DND-41 (cell line): ENCODE measurements around the gene DRGX.

Experiments
- EZH2 ChIP-seq: IDR thresholded peaks from 3 replicates; pipeline ENCODE4 v1.6.1; 2012; ENCODE audit warnings: borderline replicate concordance, low read depth, mild to moderate bottlenecking, moderate library complexity, low read length, inconsistent platforms; ENCODE audit not compliant: severe bottlenecking
- TF ChIP-seq, protein P1 (sequence below): IDR thresholded peaks from 2 replicates; pipeline ENCODE4 v1.5.1; 2012; ENCODE audit warnings: borderline replicate concordance, low read length, moderate library complexity, mild to moderate bottlenecking; ENCODE audit not compliant: poor library complexity, severe bottlenecking; ENCODE audit errors: extremely low read depth

DNA sequence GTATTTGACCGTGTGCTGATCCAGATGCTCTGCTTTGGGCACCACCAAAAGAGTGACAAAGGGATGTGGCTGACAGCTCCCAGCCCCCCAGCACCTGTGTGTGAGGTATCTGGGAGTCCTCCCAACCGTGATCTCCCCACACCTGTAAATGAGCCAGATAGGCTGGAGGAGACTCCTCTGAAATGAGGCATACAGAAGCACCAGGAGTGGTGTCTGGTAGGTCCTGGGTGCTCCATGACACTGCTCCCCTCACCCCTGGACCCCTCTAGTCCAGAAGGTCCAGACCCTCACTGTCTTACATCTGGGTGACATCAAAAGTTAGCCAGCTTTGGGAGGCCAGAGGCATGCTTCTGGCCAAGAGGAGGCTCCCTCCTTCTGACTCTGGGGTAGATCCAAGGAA, 20.0 kb upstream of the DRGX start:
- TF ChIP-seq, protein P1, sequence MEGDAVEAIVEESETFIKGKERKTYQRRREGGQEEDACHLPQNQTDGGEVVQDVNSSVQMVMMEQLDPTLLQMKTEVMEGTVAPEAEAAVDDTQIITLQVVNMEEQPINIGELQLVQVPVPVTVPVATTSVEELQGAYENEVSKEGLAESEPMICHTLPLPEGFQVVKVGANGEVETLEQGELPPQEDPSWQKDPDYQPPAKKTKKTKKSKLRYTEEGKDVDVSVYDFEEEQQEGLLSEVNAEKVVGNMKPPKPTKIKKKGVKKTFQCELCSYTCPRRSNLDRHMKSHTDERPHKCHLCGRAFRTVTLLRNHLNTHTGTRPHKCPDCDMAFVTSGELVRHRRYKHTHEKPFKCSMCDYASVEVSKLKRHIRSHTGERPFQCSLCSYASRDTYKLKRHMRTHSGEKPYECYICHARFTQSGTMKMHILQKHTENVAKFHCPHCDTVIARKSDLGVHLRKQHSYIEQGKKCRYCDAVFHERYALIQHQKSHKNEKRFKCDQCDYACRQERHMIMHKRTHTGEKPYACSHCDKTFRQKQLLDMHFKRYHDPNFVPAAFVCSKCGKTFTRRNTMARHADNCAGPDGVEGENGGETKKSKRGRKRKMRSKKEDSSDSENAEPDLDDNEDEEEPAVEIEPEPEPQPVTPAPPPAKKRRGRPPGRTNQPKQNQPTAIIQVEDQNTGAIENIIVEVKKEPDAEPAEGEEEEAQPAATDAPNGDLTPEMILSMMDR: no peak
- TF ChIP-seq EZH2: no peak
